ENCODE data around the gene SNRNP40. TPM values are rescaled to one million over a fixed set of nuclear protein-coding genes. Genes with fewer than 3 reads are reported as not detected.
"Not testable (repeated sequence)": the region's sequence is repeated elsewhere in the genome, so short reads cannot be mapped to it uniquely, and the experiment has no call there.

SNRNP40 gene
- total and polyA plus RNA-seq, 4 experiments from 2014 or later, result 58.7 to 118 (median 83.5) TPM

DNA sequence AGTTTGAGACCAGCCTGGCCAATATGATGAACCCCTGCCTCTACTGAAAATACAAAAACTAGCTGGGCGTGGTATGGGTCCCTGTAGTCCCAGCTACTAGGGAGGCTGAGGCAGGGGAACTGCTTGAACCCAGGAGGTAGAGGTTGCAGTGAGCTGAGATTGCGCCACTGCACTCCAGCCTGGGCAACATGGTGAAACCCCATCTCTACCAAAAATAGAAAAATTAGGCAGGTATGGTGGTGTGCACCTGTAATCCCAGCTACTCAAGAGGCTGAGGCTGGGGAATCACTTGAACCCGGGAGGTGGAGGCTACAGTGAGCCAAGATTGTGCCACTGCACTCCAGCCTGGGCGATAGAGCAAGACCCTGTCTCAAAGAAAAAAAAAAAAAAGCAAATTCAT is 8.8 kb downstream of the SNRNP40 start:
- H3K27ac Mint-ChIP-seq, result not testable (repeated sequence)

DNA sequence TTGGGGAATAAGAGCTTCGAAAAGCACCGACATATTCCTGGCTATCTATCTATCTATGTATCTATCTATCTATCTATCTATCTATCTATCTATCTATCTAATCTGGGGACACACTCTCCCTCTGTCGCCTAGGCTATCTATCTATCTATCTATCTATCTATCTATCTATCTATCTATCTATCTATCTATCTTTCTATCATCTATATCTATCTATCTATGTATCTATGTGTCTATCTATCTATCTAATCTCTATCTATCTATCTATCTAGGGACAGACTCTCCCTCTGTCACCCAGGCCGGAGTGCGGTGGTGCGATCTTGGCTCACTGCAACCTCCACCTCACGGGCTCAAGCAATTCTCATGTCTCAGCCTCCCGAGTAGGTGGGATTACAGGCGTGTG is 14.2 kb downstream of the SNRNP40 start:
- H3K4me1 ChIP-seq (ENCODE audit: insufficient read depth, low read length); H3K27me3 Mint-ChIP-seq; DNase-seq; CTCF ChIA-PET (ENCODE audit: partially characterized antibody); H3K27ac ChIP-seq (ENCODE audit: low read depth, low read length); H3K4me3 ChIP-seq (ENCODE audit: low read length in 2 of 2); POLR2A ChIA-PET (ENCODE audit: partially characterized antibody); intact Hi-C loops (cut with micrococcal nuclease); H3K9me3 Mint-ChIP-seq; H3K4me3 Mint-ChIP-seq; H3K27me3 ChIP-seq (ENCODE audit: insufficient read depth, low read length); H3K9me3 ChIP-seq (ENCODE audit: control insufficient read depth in 1 of 2, low read length in 2 of 2): not testable (repeated sequence)
- H3K36me3 Mint-ChIP-seq, result peaks cover 50 to 84% of the 10 kb centered on the region in 2 donors
- peaks cover 0 to 13% (median 3%) of the 10 kb centered on the region in 4 donors for H3K4me1 Mint-ChIP-seq
- peaks cover 44% of the 10 kb centered on the region for H3K36me3 ChIP-seq (ENCODE audit: insufficient read depth, low read length)
- H3K27ac Mint-ChIP-seq, result peak overlapping the region in 1 of 7 donors; percentile 31

More for the DNA sequence above, 8.8 kb downstream of the SNRNP40 start:
- H3K9me3 ChIP-seq (ENCODE audit: control insufficient read depth in 1 of 2, low read length in 2 of 2); H3K4me1 ChIP-seq (ENCODE audit: insufficient read depth, low read length); H3K27me3 Mint-ChIP-seq; H3K4me3 Mint-ChIP-seq; H3K27me3 ChIP-seq (ENCODE audit: insufficient read depth, low read length); H3K9me3 Mint-ChIP-seq; intact Hi-C loops (cut with micrococcal nuclease); H3K27ac ChIP-seq (ENCODE audit: low read depth, low read length); DNase-seq; CTCF ChIA-PET (ENCODE audit: partially characterized antibody); POLR2A ChIA-PET (ENCODE audit: partially characterized antibody); H3K4me3 ChIP-seq (ENCODE audit: low read length in 2 of 2): not testable (repeated sequence)
- H3K36me3 ChIP-seq (ENCODE audit: insufficient read depth, low read length), result peaks cover 37% of the 10 kb centered on the region
- Mint-ChIP-seq H3K36me3 (peaks cover 40 to 75% of the 10 kb centered on the region in 2 donors), H3K4me1 (peaks cover under 1 to 13% (median 2%) of the 10 kb centered on the region in 4 donors)

DNA sequence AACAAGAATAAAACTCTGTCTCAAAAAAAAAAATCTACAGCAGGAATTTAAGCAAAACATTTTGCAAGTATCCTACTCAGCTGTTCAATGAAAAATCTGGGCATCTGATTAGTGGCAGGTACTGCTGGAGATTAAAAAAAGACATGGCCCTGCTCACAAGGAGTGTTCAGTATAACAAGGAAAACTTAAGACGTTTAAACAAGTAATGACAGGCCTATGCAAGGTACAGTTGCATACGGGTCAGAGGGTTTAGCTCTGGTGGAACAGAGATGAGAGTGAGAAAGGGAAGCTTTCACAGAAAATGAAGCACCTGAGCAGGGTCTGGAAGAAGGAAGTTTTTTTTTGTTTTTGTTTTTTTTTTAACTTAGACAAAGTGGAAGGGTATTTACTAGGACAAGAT is 23.0 kb downstream of the SNRNP40 start:
- H3K4me1 ChIP-seq (ENCODE audit: insufficient read depth, low read length), result no peaks in the 10 kb centered on the region
- H3K9me3 ChIP-seq (ENCODE audit: control insufficient read depth in 1 of 2, low read length in 2 of 2), result no peaks in the 10 kb centered on the region
- Mint-ChIP-seq H3K4me1 (peaks cover 0 to 5% (median 4%) of the 10 kb centered on the region in 4 donors), H3K27ac (peak overlapping the region in 2 of 7 donors; percentile 77 to 80), H3K4me3 (no peak overlapping the region), H3K36me3 (peaks cover 49 to 69% of the 10 kb centered on the region in 2 donors), H3K27me3 (no peaks in the 10 kb centered on the region), H3K9me3 (no peaks in the 10 kb centered on the region)
- no peaks in the 10 kb centered on the region for H3K27me3 ChIP-seq (ENCODE audit: insufficient read depth, low read length)
- no peak overlapping the region for H3K27ac ChIP-seq (ENCODE audit: low read depth, low read length)
- ChIA-PET POLR2A (ENCODE audit: partially characterized antibody) (no interaction called here), CTCF (ENCODE audit: partially characterized antibody) (no interaction called here)
- H3K4me3 ChIP-seq (ENCODE audit: low read length in 2 of 2), result no peak overlapping the region
- H3K36me3 ChIP-seq (ENCODE audit: insufficient read depth, low read length), result peaks cover 45% of the 10 kb centered on the region
- DNase-seq, result no peak
- intact Hi-C loops (cut with micrococcal nuclease), result no loop called here

GRCh38 chr1:31272369-31272768 is 24.2 kb downstream of the SNRNP40 start:
- H3K27ac Mint-ChIP-seq, result no peak overlapping the region
- no peaks in the 10 kb centered on the region for H3K9me3 Mint-ChIP-seq
- ChIA-PET POLR2A (ENCODE audit: partially characterized antibody) (no interaction called here), CTCF (ENCODE audit: partially characterized antibody) (no interaction called here)
- no peaks in the 10 kb centered on the region for H3K9me3 ChIP-seq (ENCODE audit: control insufficient read depth in 1 of 2, low read length in 2 of 2)
- intact Hi-C loops (cut with micrococcal nuclease), result no loop called here
- H3K27me3 Mint-ChIP-seq, result no peaks in the 10 kb centered on the region
- peaks cover 38% of the 10 kb centered on the region for H3K36me3 ChIP-seq (ENCODE audit: insufficient read depth, low read length)
- H3K4me1 ChIP-seq (ENCODE audit: insufficient read depth, low read length), result no peaks in the 10 kb centered on the region
- H3K4me1 Mint-ChIP-seq, result peaks cover 0 to 4% (median 4%) of the 10 kb centered on the region in 4 donors
- H3K4me3 ChIP-seq (ENCODE audit: low read length in 2 of 2), result no peak overlapping the region
- peaks cover 53 to 67% of the 10 kb centered on the region in 2 donors for H3K36me3 Mint-ChIP-seq
- no peak for DNase-seq
- H3K27ac ChIP-seq (ENCODE audit: low read depth, low read length), result no peak overlapping the region
- H3K27me3 ChIP-seq (ENCODE audit: insufficient read depth, low read length), result no peaks in the 10 kb centered on the region
- H3K4me3 Mint-ChIP-seq, result no peak overlapping the region

- Mint-ChIP-seq H3K27ac (peak overlapping the region in 1 of 7 donors; percentile 1), H3K4me1 (no peaks in the 10 kb centered on the region), H3K36me3 (peaks cover 72 to 86% of the 10 kb centered on the region in 2 donors), H3K9me3 (no peaks in the 10 kb centered on the region), H3K4me3 (no peak overlapping the region), H3K27me3 (no peaks in the 10 kb centered on the region)
- H3K27me3 ChIP-seq (ENCODE audit: insufficient read depth, low read length), result no peaks in the 10 kb centered on the region
- H3K36me3 ChIP-seq (ENCODE audit: insufficient read depth, low read length), result peaks cover 46% of the 10 kb centered on the region
- no peak overlapping the region for H3K4me3 ChIP-seq (ENCODE audit: low read length in 2 of 2)
- H3K27ac ChIP-seq (ENCODE audit: low read depth, low read length), result no peak overlapping the region
- POLR2A ChIA-PET (ENCODE audit: partially characterized antibody), result no interaction called here
- no peak for DNase-seq
- intact Hi-C loops (cut with micrococcal nuclease), result no loop called here
- no peaks in the 10 kb centered on the region for H3K4me1 ChIP-seq (ENCODE audit: insufficient read depth, low read length)
- H3K9me3 ChIP-seq (ENCODE audit: control insufficient read depth in 1 of 2, low read length in 2 of 2), result no peaks in the 10 kb centered on the region
- CTCF ChIA-PET (ENCODE audit: partially characterized antibody), result no interaction called here
Observed at GRCh38 chr1:31266547-31266946, 30.0 kb downstream of the SNRNP40 start.

DNA sequence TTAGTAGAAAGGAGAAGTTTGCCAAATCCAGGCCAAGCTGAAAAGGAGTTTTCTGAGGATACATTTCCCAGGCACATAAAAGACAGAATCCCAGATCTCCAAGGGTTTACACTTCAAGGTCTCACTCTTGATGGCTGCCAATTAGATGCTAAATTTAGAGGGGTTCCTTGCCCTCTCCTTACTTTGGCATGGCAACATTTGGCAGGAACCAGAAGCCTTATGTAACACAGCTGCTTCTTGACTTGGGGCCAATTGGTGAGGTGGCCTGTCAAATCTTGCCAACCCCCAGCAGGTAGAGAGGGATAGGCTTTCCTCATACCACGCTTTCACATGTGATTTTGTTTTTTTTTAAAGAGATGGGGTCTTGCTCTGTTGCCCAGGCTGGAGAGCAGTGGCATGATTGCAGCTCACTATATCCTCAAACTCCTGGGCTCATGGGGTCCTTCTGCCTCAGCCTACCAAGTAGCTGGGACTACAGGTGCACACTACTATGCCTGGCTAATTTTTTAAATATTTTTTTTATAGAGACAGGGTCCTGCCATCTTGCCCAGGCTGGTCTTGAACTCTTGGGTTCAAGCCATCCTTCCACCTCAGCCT is 31.7 kb downstream of the SNRNP40 start:
- Mint-ChIP-seq H3K27ac (peak overlapping the region in 2 of 7 donors; percentile 42 to 75), H3K4me1 (no peaks in the 10 kb centered on the region), H3K36me3 (peaks cover 67 to 80% of the 10 kb centered on the region in 2 donors), H3K9me3 (no peaks in the 10 kb centered on the region), H3K4me3 (no peak overlapping the region), H3K27me3 (no peaks in the 10 kb centered on the region)
- H3K27me3 ChIP-seq (ENCODE audit: insufficient read depth, low read length), result no peaks in the 10 kb centered on the region
- no peaks in the 10 kb centered on the region for H3K9me3 ChIP-seq (ENCODE audit: control insufficient read depth in 1 of 2, low read length in 2 of 2)
- ChIA-PET CTCF (ENCODE audit: partially characterized antibody) (interaction anchor here (1.1 to 1.3 kb wide), 2 partner anchors 129 to 284 kb away, joined by 3 read pairs; no protein-coding TSS in a partner anchor), POLR2A (ENCODE audit: partially characterized antibody) (no interaction called here)
- no peak overlapping the region for H3K4me3 ChIP-seq (ENCODE audit: low read length in 2 of 2)
- H3K27ac ChIP-seq (ENCODE audit: low read depth, low read length), result no peak overlapping the region
- H3K36me3 ChIP-seq (ENCODE audit: insufficient read depth, low read length), result peaks cover 46% of the 10 kb centered on the region
- DNase-seq, result no peak
- H3K4me1 ChIP-seq (ENCODE audit: insufficient read depth, low read length), result no peaks in the 10 kb centered on the region
- intact Hi-C loops (cut with micrococcal nuclease), result no loop called here

DNA sequence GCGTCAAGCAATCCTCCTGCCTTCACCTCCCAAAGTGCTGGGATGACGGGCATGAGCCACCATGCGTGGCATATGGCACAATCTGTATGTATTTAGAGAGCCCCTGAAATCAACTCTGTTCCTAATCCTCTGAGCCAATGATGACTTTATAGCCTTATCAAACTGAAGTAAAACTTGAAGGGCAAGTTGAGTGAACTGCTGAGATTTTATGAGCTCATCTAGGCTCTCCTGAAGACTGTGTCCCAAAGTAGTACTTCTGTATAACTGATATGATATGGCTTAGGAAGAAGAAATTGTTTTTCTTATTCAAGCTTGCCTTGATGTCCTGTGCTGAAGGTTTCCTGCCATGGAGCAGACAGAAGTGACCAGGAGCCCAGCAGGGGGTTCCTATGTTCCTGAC is 33.2 kb downstream of the SNRNP40 start:
- peak overlapping the region in 1 of 7 donors; percentile 36 for H3K27ac Mint-ChIP-seq
- H3K27me3 Mint-ChIP-seq, result no peaks in the 10 kb centered on the region
- H3K4me3 Mint-ChIP-seq, result no peak overlapping the region

More for the DNA sequence above, 33.2 kb downstream of the SNRNP40 start:
- no peaks in the 10 kb centered on the region for H3K4me1 ChIP-seq (ENCODE audit: insufficient read depth, low read length)
- no peaks in the 10 kb centered on the region for H3K9me3 ChIP-seq (ENCODE audit: control insufficient read depth in 1 of 2, low read length in 2 of 2)
- H3K4me3 ChIP-seq (ENCODE audit: low read length in 2 of 2), result no peak overlapping the region
- intact Hi-C loops (cut with micrococcal nuclease), result no loop called here
- H3K27ac ChIP-seq (ENCODE audit: low read depth, low read length), result no peak overlapping the region
- peaks cover 46% of the 10 kb centered on the region for H3K36me3 ChIP-seq (ENCODE audit: insufficient read depth, low read length)
- no peaks in the 10 kb centered on the region for H3K27me3 ChIP-seq (ENCODE audit: insufficient read depth, low read length)
- H3K36me3 Mint-ChIP-seq, result peaks cover 66 to 83% of the 10 kb centered on the region in 2 donors
- no peaks in the 10 kb centered on the region for H3K9me3 Mint-ChIP-seq
- ChIA-PET CTCF (ENCODE audit: partially characterized antibody) (no interaction called here), POLR2A (ENCODE audit: partially characterized antibody) (interaction anchor here (1.4 kb wide), 1 partner anchor 33 kb away, joined by 3 read pairs; the partner anchor contains the start of genes SNRNP40 and ZCCHC17)
- no peak for DNase-seq
- H3K4me1 Mint-ChIP-seq, result no peaks in the 10 kb centered on the region
